Measurements from ENCODE around the gene FAM209A.
"Not testable (repeated sequence)": the region's sequence is repeated elsewhere in the genome, so short reads cannot be mapped to it uniquely, and the experiment has no call there.

FAM209A gene, protein sequence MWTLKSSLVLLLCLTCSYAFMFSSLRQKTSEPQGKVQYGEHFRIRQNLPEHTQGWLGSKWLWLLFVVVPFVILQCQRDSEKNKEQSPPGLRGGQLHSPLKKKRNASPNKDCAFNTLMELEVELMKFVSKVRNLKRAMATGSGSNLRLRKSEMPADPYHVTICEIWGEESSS

DNA sequence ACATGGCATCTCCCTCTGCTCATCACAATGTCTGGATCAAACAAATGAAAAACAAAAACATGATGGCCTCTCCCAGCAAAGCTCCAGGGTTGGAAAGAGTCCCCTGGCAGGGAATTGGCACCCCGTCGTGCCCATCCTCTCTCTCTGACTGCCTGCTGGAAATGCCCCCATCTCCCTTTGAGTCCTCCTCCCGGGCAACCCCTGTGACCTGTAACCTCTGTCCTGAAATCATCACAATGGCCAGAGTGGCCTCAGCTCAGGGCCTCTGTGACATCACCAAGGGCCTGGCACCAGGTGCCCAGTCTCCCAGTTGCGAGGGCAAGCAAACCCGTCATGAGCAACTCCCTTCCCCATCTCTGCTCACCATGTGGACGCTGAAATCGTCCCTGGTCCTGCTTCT is at the start of gene FAM209A:
Gene FAM209A, plus strand, starts transcription at position 301 of the 400 bp plus-strand sequence. Its CDS starts 65 bp downstream, at position 366.
- DNase-seq: not testable (repeated sequence)

DNA sequence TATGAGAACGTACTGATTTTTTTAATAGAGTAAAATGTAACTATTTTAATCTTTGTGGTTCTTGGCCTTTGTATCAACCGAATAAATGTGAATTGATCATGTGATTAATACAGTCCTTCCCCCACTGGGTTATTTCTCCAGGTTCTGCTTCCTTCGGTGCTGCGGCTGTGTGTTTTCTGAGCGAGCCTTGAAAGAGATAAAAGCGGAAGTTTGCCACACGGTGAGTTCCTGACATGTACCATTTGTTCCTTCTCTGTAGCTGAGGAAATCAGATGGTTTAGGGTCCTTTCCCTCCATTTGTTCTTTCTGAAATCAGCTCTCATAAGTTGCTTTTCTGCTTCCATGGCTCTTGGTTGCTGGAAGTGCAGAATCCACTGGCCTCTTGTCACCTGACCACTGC is 40.6 kb upstream of the FAM209A start:
- DNase-seq: no peak

DNA sequence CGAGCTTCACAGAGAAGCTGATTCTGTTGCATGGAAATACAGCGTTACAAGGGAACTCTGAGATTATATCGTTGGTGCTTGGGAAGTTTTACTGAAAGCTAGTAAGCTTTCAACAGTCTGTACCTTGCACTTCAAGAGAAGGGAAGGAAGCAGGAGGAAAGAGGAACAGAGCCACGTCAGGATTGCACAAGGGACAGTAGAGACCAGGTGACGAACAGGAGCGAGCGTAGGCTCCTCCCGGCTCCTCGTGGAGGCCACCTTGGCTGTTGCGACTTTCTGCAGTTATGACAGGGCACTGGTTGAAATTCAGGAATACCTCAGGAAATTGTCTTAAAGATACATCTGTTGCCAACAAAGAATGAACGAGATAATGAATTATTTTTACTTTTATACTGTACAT is 37.3 kb upstream of the FAM209A start:
- no peak for DNase-seq

DNA sequence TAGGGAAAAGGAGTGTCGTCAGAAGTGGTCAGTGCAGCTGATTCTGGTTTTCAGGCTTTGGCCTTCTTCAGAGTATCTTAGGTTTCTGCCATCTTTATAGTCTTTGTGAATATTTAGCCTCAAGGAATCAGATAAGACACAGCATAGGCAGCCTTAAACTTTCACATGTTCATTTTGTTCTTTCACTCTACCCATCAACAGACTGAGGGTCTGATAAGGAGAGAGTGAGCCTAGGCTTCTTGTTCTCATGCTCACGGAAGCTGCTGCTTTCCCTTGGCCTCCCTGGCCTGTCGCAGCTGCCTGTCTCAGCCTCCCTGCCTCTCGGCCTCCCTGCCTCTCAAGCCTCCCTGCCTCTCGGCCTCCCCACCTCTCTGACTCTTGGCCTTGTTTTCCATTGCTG is 36.0 kb upstream of the FAM209A start:
- no peak for DNase-seq

DNA sequence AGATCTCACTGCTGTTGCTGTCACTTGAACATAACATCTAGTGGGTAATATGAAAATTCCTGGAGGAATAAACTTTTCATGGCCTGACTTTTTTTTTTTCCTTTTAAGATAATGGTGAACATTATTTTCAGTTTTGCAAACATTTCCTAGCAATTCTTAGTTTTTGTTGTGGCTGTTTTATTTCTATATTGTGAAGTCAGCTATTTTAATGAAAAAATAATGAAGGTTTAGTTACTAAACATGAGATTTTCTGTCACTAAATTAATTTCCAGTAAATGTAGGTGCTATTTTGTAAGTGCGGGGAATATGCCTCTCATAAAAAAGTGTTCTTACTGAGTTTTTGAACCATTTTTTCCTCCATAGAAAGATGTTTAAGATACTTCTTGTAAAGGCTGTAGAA is 23.4 kb upstream of the FAM209A start:
- no peak for DNase-seq

DNA sequence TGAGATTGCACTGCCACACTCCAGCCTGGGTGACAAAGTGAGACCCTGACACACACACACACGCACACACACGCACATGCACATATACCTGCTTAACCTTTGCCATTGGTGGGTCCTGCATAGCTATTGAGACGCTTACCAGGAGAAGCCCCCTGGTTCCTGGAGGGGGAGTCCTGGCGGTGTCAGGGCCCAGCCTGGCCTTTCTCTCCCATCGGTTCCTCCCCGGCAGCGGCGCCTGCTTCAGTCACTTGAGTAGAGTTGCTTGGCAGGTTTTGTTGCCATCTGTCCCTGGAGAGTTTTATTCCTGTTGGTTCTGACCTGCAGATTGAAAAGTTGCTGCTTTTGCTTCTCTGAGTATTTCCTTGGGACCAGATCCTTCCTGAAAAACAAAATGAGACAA is 20.6 kb upstream of the FAM209A start:
- no peak for DNase-seq

DNA sequence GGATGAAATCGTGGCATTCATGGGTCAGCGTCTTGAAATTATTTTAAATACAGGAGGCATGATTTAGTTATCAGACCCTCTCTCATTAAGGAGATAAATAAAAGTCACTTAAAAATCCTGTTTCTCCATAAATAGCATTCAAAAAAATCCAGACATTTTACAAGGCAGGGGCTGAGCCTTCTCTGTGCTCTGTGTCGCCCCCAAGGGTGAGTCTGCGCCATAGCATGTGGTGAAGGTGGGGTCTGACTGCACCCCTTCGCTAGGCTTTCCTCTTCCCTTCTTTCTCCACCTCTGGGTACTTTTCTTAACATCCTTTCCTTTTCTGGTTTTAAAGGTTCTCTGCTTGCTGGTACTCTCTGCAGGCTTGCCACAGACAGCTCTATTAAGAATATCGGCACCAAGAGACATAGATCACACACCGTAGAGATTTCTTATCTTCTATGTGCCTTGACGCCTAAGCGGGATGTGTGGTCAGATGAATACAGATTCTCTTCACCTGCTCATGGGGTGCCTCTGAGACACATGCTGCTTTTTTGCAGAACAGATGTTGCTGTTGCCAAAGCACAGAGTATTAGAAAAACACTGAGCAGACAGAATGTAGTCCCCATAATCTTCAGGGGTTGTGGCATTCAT is 20.1 kb upstream of the FAM209A start:
- DNase-seq: no peak

DNA sequence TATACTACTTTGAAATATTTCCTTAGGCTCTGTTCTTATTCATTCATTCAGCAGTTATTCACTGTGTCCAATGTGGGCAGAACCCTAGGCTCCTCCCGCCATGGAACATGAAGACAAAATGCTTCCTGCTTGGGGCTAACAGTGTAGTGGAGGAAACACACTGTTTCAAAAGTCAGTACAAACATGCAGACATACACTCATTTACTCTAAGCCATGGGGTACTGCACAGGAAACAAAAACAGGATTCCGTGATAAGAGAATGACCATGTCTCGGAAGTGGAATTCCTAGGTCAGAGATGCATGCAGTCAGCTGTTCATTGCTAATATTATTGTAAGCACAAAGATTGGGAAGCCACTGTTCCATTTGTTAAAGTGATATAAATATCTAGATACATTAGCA is 18.4 kb upstream of the FAM209A start:
- no peak for DNase-seq

DNA sequence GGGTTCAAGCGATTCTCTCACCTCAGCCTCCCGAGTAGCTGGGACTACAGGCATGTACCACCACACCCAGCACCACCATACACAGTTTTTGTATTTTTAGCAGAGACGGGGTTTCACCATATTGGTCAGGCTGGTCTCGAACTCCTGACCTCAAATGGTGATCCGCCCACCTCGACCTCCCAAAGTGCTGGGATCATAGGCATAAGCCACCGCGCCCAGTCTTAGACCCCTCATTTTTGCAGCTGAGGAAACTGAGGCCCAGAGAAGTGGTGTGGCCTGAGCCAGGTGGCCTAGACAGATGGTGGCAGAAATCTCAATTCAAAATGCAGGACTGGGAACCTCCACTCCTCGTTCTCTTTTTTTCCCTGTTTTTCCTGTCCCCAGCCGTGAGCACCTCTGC is 12.6 kb upstream of the FAM209A start:
- no peak for DNase-seq

DNA sequence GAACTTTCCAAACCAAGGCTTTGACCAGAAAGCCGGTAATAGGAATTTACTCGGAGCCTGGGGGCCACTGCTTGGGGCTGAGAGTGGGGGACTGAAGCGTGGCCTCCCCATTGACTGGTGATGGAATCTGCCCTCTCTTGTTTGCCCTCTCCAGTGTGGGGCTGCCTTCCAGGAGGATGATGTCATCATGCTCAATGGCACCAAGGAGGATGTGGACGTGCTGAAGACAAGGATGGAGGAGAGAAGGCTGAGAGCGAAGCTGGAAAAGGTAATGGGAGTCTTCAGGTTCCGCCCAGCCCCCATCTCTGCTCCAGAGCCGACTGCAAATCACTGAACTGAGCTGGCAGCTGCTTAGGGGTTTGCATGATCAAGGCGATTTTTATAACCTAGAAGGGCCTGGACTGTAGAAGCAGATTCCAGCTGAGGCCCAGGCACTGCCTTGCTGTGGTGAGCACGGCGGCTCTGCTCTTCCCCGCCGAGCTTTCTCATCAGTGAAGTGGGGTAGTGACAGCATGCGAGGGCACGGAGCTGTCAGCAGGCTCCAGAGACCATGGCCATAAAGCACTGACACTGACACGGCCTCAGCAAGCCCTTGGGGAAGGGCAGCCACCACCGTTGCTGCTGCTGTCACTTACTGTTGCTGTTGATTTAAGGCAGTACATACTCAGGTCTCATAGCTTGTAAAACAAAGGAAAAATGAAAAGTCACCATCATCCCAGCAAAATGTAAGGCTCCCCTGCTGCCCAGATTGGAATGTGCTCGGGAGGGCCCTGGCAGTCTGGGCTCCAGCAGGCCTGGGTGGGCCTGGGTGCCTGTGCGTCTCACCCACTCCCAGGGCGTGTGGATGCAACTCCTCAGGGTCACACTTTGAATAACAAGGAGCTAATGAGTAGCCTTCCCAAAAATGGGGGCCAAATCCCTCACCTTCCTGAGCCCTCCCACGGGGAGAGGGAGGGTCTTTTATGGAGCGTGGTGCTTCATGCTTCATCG is 11.1 kb upstream of the FAM209A start:
- DNase-seq: no peak

DNA sequence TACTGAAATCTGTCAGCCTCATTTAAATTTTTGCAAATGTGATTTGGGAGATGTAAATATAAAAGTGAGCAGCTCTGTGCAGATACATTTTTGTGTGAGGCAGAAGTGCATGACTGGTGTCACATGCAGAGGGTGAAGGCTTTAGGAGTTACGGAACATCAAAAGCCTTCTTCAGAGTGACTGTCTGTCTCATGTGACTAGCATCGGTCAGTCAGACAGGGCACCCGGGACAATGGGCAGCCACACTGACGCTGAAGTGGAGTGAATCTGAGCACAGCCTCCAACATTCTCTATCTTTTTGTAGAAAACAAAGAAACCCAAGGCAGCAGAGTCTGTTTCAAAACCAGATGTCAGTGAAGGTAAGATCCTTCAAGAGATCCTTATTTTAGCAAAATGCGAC is 7.9 kb upstream of the FAM209A start:
- no peak for DNase-seq

DNA sequence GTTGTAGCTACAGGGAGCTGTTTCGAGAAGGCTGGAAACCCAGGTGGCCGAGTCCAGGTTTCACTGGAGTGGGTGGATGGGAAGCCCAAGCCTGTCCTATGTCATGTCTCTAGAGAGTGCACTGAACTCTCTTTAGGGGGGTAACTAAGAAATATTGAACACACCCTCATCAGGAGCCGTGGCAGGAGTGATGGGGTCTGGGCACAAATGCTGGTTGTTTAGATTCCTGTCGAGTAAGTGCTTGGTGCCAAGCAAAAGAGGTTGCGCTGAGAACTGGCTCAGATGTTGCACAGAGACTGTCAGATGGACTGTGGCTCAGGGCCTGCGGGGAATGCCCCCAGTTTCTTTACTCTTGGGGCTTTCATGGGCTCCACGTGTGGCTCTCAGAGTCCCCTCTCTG is 7.3 kb upstream of the FAM209A start:
- no peak for DNase-seq

DNA sequence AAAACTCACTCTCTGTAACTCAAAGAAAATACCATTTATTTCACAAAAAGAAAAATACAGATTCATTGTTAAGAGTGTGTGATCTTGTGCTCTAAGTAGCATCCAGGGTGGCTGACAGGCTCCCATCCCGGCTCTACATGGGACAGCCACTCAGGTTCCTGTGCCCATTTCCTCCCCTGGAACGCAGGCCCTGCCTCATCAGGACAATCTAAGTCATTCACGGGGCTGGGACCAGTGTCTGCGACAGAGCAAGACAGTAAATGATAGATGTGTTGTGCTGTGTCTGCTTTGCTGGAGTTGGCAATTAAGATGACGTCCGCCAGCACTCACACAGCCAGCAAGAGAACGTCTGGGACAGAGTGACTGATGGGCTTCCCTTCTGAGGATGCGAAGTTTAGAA is 6.9 kb upstream of the FAM209A start:
- no peak for DNase-seq

DNA sequence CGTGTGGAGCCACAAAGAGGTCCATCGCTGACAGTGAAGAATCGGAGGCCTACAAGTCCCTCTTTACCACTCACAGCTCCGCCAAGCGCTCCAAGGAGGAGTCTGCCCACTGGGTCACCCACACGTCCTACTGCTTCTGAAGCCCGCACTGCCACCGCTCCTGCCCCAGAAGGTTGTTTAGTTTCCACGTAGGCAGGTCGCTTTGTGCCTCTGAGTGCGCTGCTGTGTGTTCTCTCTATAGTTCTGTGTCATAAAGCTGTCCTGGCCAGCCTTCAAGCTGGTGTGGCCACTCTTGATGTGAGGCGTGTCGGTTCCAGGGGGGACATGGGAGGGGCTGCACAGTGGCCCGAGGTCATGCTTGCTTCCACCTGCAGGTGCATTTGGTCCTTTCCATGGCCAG is 6.4 kb upstream of the FAM209A start:
- DNase-seq: no peak

DNA sequence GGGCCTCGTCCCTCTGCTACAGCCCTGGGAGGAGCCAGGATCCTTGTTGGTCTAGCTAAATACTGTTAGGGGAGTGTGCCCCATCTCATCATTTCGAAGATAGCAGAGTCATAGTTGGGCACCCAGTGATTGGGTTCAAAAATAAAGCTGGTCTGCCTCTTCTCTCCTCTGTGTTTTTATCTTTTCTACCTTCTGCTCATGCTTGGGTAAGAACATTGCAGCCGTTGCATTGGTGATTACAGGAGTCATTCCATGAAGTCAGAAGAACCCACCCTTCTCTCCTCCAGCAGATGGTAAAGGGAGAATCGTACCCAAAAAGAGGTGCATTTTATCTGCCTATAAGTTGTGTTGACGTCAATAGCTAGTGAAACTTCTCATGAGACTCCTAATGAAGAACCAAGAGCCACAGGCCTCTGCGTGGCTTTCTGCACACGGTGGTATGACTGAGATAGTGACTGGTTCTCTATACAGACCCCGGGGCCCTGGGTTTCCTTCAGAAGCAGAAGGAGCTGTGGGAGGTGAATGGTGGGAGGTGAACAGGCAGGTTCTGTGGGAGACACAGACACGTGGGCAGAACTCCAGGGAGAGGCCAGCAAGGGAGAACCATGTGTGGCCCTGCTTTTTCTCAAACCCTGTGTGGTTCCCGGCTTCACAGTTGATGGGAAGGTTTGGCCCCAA is 5.7 kb upstream of the FAM209A start:
- no peak for DNase-seq

DNA sequence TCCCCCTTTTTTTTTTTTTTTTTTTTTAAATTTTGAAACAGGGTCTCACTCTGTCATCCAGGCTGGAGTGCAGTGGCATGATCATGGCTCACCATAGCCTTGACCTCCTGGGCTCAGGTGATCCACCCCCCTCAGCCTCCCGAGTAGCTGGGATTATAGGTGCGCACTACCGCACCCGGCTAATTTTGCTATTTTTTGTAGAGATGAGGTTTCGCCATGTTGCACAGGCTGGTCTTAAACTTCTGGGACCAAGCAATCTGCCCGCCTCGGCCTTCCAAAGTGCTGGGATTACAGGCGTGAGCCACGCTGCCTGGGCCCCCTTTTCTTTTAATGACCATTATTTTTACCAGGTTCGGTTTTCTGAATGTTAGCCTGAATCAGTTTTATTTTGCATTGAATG is 5.0 kb upstream of the FAM209A start:
- no peak for DNase-seq

DNA sequence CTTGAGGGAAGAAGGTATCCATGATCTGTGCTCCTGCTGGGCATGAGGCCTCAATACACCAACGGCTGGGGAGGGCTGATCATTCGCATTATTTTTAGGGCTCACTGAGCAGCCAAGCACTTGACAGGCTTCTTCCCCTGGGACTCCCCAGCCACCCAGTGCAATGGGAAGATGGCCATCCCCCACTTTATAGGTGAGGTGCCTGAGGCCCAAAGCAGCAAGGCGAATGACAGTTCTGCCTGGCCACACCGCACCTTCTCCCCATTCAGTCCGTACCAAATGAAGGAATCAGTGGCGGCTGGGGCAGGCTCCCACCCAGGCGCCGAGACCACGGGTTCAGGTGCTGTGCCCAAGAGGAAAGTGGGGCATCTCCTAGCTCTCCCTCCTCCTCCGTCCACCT is 4.4 kb upstream of the FAM209A start:
- no peak for DNase-seq

DNA sequence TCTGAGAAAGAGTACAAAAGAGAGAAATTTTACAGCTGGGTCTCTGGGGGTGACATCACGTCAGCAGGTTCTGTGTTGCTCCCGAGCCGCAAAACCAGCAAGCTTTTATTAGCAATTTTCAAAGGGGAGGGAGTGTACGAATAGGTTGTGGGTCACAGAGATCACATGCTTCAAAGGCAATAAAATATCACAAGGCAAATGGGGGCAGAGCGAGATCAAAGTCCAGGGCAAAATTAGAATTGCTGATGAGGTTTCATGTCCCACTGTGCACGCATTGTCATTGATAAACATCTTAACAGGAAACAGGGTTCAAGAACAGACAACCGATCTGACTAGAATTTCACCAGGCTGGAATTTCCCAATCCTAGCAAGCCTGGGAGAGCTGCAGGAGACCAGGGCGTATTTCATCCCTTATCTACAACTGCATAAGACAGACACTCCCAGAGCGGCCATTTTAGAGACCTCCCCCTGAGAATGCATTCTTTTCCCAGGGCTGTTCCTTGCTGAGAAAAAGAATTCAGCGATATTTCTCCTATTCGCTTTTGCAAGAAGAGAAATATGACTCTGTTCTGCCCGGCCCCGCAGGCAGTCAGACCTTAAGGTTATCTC is 3.7 kb upstream of the FAM209A start:
- not testable (repeated sequence) for DNase-seq

DNA sequence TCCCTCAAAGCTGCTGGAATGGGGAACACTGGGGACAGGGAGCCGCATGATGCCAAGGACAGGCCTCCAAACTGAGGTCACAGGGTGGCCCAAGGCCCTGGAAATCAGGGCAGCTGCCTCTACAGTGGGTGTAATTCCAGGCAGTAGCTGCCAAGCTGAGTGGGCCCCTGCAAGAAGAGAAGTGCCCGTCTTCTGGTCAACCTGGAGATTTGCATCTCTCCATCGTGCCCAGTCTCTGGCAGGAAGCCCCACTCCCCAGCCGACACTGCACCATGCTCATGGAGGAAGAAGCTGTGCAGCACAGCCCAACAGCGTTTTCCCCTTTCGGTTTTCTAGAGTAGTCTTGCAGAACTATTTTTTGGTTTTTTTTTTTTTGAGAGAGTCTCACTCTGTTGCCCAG is 2.2 kb upstream of the FAM209A start:
- no peak for DNase-seq

DNA sequence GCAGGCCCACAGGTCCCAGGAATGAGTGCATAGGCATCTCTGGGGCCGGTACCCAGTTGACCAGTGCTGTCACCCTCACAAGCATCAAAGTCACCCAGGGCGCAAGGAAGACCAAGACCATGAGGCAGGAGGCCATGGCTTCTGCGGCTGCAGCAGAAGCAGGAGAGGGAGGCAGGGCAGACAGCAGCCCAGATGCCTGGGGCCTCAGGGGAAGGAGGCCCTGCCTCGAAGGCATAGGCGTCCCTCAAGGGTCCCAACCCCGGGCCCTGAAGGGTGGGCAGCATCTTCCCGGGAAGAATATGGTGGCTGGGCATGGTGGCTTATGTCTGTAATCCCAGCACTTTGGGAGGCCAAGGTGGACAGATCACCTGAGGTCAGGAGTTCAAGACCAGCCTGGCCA is 3.0 kb downstream of the FAM209A start:
- DNase-seq: no peak

DNA sequence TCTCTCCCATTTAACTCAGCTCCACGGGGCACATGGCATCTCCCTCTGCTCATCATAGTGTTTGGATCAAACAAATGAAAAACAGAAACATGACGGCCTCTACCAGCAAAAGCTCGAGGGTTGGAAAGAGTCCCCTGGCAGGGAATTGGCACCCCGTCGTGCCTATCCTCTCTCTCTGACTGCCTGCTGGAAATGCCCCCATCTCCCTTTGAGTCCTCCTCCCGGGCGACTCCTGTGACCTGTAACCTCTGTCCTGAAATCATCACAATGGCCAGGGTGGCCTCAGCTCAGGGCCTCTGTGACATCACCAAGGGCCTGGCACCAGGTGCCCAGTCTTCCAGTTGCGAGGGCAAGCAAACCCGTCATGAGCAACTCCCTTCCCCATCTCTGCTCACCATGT is 8.4 kb downstream of the FAM209A start, which contains the start of gene FAM209B:
Gene FAM209B, plus strand, starts transcription at position 301 of the 400 bp plus-strand sequence. Its CDS starts 96 bp downstream, at position 397.
- DNase-seq: not testable (repeated sequence)

DNA sequence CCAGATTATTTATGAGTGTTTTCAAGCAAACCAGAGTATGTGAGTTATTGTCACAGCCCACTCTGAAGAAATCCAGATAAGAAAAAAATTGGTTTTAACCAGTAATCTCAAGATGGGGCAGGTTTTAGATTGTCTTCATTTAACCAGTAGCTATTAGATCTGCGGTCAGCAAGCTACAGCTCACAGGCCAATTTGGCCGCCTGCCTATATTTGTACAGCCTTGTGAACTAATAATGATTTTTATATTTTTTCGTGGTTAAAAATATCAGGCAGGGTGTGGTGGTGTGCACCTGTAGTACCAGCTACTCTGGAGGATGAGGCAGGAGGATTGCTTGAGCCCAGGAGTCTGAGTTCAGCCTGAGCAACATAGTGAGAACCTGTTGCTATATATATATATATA is 13.5 kb downstream of the FAM209A start:
- no peak for DNase-seq

DNA sequence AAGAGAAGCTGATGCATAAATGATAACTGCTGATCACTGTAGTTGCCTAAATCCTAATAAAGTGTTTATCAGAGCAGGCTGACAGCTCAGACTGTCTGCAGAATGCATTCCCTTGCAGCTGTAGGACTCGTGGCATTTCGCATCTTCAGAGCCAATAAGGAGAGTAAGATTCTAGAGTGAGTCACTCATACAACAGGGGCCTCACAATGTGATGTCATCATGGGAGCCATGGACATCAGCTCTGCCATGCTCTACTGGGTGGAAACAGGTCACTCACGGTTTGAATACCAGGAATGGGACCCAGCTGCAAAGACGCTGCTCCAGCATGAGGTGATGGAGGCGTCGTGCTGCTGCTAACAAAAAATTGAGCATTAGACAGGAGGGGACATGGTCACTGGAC is 15.9 kb downstream of the FAM209A start:
- no peak for DNase-seq
